ENCODE results near the gene MAP9.

GRCh38 chr4:155338196-155338595 lies 38.6 kb downstream of the MAP9 start:
- TF ChIP-seq, protein P1, sequence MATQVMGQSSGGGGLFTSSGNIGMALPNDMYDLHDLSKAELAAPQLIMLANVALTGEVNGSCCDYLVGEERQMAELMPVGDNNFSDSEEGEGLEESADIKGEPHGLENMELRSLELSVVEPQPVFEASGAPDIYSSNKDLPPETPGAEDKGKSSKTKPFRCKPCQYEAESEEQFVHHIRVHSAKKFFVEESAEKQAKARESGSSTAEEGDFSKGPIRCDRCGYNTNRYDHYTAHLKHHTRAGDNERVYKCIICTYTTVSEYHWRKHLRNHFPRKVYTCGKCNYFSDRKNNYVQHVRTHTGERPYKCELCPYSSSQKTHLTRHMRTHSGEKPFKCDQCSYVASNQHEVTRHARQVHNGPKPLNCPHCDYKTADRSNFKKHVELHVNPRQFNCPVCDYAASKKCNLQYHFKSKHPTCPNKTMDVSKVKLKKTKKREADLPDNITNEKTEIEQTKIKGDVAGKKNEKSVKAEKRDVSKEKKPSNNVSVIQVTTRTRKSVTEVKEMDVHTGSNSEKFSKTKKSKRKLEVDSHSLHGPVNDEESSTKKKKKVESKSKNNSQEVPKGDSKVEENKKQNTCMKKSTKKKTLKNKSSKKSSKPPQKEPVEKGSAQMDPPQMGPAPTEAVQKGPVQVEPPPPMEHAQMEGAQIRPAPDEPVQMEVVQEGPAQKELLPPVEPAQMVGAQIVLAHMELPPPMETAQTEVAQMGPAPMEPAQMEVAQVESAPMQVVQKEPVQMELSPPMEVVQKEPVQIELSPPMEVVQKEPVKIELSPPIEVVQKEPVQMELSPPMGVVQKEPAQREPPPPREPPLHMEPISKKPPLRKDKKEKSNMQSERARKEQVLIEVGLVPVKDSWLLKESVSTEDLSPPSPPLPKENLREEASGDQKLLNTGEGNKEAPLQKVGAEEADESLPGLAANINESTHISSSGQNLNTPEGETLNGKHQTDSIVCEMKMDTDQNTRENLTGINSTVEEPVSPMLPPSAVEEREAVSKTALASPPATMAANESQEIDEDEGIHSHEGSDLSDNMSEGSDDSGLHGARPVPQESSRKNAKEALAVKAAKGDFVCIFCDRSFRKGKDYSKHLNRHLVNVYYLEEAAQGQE (IDR thresholded peaks at IDR 0.05; ENCODE audit: borderline replicate concordance): no peak
- TF ChIP-seq CTCF (IDR thresholded peaks at IDR 0.05; ENCODE audit: poor library complexity, severe bottlenecking): no peak
- no peak for TF ChIP-seq EZH2 (IDR thresholded peaks at IDR 0.05; ENCODE audit: borderline replicate concordance, insufficient read depth, low read length, poor library complexity, severe bottlenecking)
